ENCODE results near the gene HNRNPH1.

The HNRNPH1 gene

GRCh38 chr5:179596421-179596820 lies 27.1 kb downstream of the HNRNPH1 start:
- H3K4me1 ChIP-seq (ENCODE audit: insufficient read depth, low read length, severe bottlenecking), result no peaks in the 10 kb centered on the region
- H3K9ac ChIP-seq (ENCODE audit: low read length), result no peak overlapping the region
- H3K9me3 ChIP-seq (ENCODE audit: low read length), result no peaks in the 10 kb centered on the region
- H4K20me1 ChIP-seq (ENCODE audit: insufficient read depth, low read length), result no peaks in the 10 kb centered on the region
- H3K9me2 ChIP-seq (ENCODE audit: low read depth, low read length), result no peaks in the 10 kb centered on the region
- H2AFZ ChIP-seq (ENCODE audit: low read length), result no peak overlapping the region
- no peaks in the 10 kb centered on the region for H3F3A ChIP-seq (ENCODE audit: insufficient read depth, low read length)
- TF ChIP-seq EZH2 (IDR thresholded peaks at IDR 0.05; ENCODE audit: borderline replicate concordance, low read length), result no peak
- TF ChIP-seq CTCF (IDR thresholded peaks at IDR 0.05; ENCODE audit: low read length), result no peak
- no peak overlapping the region for H3K4me3 ChIP-seq (ENCODE audit: low read depth, low read length, poor library complexity, severe bottlenecking)
- H3K79me2 ChIP-seq (ENCODE audit: insufficient read depth, low read length), result no peaks in the 10 kb centered on the region
- H3K36me3 ChIP-seq (ENCODE audit: insufficient read depth, low read length), result peaks cover 84% of the 10 kb centered on the region
- no peak overlapping the region for H3K27ac ChIP-seq (ENCODE audit: low read depth, low read length, poor library complexity, severe bottlenecking)
- H3K27me3 ChIP-seq (ENCODE audit: insufficient read depth, low read length), result no peaks in the 10 kb centered on the region
- H3K4me2 ChIP-seq (ENCODE audit: low read length), result no peak overlapping the region

- TF ChIP-seq EZH2 (IDR thresholded peaks at IDR 0.05; ENCODE audit: borderline replicate concordance, low read length), result no peak
- TF ChIP-seq CTCF (IDR thresholded peaks at IDR 0.05; ENCODE audit: low read length), result no peak
- Histone ChIP-seq H3K9me2 (ENCODE audit: low read depth, low read length) (no peaks in the 10 kb centered on the region), H3K9me3 (ENCODE audit: low read length) (no peaks in the 10 kb centered on the region), H3K27ac (ENCODE audit: low read depth, low read length, poor library complexity, severe bottlenecking) (no peak overlapping the region), H4K20me1 (ENCODE audit: insufficient read depth, low read length) (no peaks in the 10 kb centered on the region), H3K4me2 (ENCODE audit: low read length) (no peak overlapping the region), H3K4me3 (ENCODE audit: low read depth, low read length, poor library complexity, severe bottlenecking) (no peak overlapping the region), H3K79me2 (ENCODE audit: insufficient read depth, low read length) (no peaks in the 10 kb centered on the region), H3K4me1 (ENCODE audit: insufficient read depth, low read length, severe bottlenecking) (no peaks in the 10 kb centered on the region), H3K9ac (ENCODE audit: low read length) (no peak overlapping the region), H3K36me3 (ENCODE audit: insufficient read depth, low read length) (peaks cover 84% of the 10 kb centered on the region), H3F3A (ENCODE audit: insufficient read depth, low read length) (no peaks in the 10 kb centered on the region), H2AFZ (ENCODE audit: low read length) (no peak overlapping the region), H3K27me3 (ENCODE audit: insufficient read depth, low read length) (no peaks in the 10 kb centered on the region)
Measured at GRCh38 chr5:179595916-179596315, 27.6 kb downstream of the HNRNPH1 start.

- Histone ChIP-seq H2AFZ (ENCODE audit: low read length) (no peak overlapping the region), H3K4me1 (ENCODE audit: insufficient read depth, low read length, severe bottlenecking) (no peaks in the 10 kb centered on the region), H3K4me3 (ENCODE audit: low read depth, low read length, poor library complexity, severe bottlenecking) (no peak overlapping the region), H3K9me2 (ENCODE audit: low read depth, low read length) (no peaks in the 10 kb centered on the region), H3K9me3 (ENCODE audit: low read length) (no peaks in the 10 kb centered on the region), H3K27ac (ENCODE audit: low read depth, low read length, poor library complexity, severe bottlenecking) (no peak overlapping the region), H3K36me3 (ENCODE audit: insufficient read depth, low read length) (peaks cover 72% of the 10 kb centered on the region), H3K9ac (ENCODE audit: low read length) (no peak overlapping the region), H3K4me2 (ENCODE audit: low read length) (no peak overlapping the region), H3F3A (ENCODE audit: insufficient read depth, low read length) (no peaks in the 10 kb centered on the region), H3K27me3 (ENCODE audit: insufficient read depth, low read length) (no peaks in the 10 kb centered on the region), H4K20me1 (ENCODE audit: insufficient read depth, low read length) (no peaks in the 10 kb centered on the region), H3K79me2 (ENCODE audit: insufficient read depth, low read length) (no peaks in the 10 kb centered on the region)
- no peak for TF ChIP-seq CTCF (IDR thresholded peaks at IDR 0.05; ENCODE audit: low read length)
- TF ChIP-seq EZH2 (IDR thresholded peaks at IDR 0.05; ENCODE audit: borderline replicate concordance, low read length), result no peak
Measured at GRCh38 chr5:179588166-179588565, 35.3 kb downstream of the HNRNPH1 start.

Data from OCI-LY1 (cell line).